A673 (cell line): Measurements from ENCODE around the gene LGALS3BP.
A peak's percentile ranks its signal among the peaks of the same experiment; 100 is the strongest.

Experiments
- CTCF ChIP-seq: fragments of 300-800, 200-600 bp; sonication (generic); conservative IDR thresholded peaks from 2 replicates; pipeline ENCODE4 v1.5.1; 2017; ENCODE audit warnings: low read depth, mild to moderate bottlenecking, antibody characterized with exemption, low read length, moderate library complexity, mixed read lengths
- EZH2 ChIP-seq: fragments of 200-600 bp; sonication (generic); IDR thresholded peaks from 2 replicates; pipeline ENCODE4 v1.6.1; 2017; ENCODE audit warnings: borderline replicate concordance, low read depth, mild to moderate bottlenecking, mixed read lengths, antibody characterized with exemption, low read length; ENCODE audit not compliant: poor library complexity, severe bottlenecking

DNA sequence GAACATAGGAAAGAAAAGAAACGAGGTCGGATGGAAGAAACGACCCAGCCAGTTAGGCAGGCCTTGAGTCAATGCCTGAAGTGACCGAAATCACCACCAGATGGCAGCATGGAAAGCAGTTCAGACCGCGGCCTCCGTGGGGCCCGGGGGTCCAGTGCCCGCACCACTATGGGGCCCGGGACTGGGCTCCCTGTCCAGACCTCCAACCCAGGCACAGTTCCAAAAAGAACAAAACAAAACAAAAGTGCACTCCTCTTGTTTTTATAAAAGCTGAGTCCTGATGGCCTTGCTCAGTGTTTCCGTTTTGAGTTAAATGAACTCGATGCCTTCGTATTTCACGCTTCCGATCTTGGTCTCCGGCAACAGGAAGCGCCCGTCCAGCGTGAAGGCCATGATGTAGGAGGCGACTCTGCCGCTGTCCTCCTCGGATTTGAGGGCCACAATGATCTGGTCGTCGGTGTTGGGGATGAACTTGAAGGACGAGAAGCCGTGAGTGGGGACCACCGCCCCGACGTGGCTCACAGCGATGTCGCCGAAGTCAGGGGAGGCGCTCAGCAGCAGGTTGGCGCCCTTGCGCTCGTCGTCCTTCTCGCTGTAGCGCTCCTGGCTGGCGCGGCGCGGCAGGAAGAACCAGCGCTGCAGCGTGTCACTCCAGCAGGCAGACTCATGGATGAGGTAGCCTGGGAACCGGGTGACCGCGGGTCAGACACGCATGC is 13.7 kb upstream of the LGALS3BP start:
- TF ChIP-seq CTCF (peak; percentile 86), EZH2 (no peak)
